Spleen (tissue), 7 donors: ENCODE data around the gene RAC2.

Experiments used
- CTCF ChIP-seq, 11 experiments: fragments of 200-600 bp in 7 of 11; fragments of 450-650 bp in 4 of 11; sonication (generic) in 4 of 11; IDR thresholded peaks in 8 of 11; conservative IDR thresholded peaks in 3 of 11; 1 replicate in 7 of 11; 2 replicates in 4 of 11; pipeline versions ENCODE4 v1.4.0 to v1.8.0; 2016 to 2021; ENCODE audit warnings: antibody characterized with exemption in 11 of 11, inconsistent platforms in 4 of 11, mild to moderate bottlenecking in 1 of 11
- POLR2A ChIP-seq, 3 donors: fragments of 450-650 bp; IDR thresholded peaks; one replicate each; pipeline ENCODE4 v1.5.1; 2017; ENCODE audit warnings: antibody characterized with exemption in 3 of 3, mild to moderate bottlenecking in 1 of 3
- donor health status: DM: no; HTN: no; CAD: no; lungs with moderate emphysema.
- donor health status: DM: no; HTN: no; CAD: no.
- donor health status: DM: no; HTN: no; CAD: no.

- no peak for TF ChIP-seq CTCF (IDR thresholded peaks at IDR 0.05 in 8 of 11, conservative IDR thresholded peaks at IDR 0.05 in 3 of 11)
- TF ChIP-seq POLR2A (IDR thresholded peaks at IDR 0.05): no peak
These were observed 58.3 kb downstream of the RAC2 start for GRCh38 chr22:37185646-37186227.
